SKM-1 (cell line): Measurements from ENCODE around the gene GRK3.
A peak's percentile ranks its signal among the peaks of the same experiment; 100 is the strongest.
"Not testable (repeated sequence)": the region's sequence is repeated elsewhere in the genome, so short reads cannot be mapped to it uniquely, and the experiment has no call there.

Experiments used
- DNase-seq: peaks from one replicate; lab custom pipeline; 2025; ENCODE audit not compliant: unreplicated experiment; lab: John Stamatoyannopoulos, UW

The GRK3 gene

GRCh38 chr22:25623851-25624250 lies 59.4 kb downstream of the GRK3 start:
- no peak for DNase-seq

DNA sequence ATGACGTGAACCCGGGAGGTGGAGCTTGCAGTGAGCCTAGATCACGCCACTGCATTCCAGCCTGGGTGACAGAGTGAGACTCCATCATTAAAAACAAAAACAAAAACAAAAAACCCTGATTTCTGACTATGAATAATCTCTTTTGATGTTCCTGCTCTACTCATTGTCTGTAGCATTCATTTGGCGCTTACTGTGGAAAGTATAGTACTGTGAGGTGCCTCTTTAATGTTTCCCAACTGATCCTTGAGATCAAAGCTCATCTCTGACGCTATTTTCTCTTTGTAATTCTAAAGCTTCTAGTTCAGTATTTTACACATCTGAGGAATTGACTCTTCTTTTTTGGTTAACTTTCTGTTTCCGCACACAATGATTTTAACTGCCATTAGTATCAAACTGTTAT lies 60.0 kb downstream of the GRK3 start:
- DNase-seq, result no peak

DNA sequence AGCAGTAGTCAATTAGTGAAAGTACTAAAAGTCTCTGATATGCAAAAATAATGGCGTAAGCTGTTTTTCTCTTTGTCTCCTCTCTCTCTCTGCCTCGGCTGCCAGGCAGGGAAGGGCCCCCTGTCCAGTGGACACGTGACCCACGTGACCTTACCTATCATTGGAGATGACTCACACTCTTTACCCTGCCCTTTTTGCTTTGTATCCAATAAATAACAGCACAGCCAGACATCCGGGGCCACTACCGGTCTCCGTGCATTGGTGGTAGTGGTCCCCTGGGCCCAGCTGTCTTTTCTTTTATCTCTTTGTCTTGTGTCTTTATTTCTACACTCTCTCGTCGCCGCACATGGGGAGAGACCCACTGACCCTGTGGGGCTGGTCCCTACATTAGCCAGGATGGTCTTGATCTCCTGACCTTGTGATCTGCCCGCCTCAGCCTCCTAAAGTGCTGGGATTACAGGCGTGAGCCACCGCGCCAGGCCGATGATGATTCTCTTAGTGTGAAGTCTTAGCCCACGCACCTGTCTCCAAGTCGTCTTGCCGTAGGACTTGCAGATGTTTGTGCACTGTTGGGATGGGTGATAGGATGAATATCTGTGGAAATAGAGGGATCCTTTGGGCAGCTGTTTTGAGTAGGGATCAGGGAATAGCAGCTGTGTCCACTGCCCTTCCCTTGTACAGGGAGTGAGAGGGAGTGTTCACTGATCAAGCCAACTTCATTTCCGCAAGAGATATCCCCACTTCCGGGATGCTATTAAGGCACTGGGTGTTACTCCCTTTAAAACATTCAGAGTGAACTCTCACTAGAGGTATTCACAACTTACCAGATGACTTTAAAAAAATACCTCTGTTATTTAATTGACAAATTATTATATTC lies 61.5 kb downstream of the GRK3 start:
- DNase-seq, result not testable (repeated sequence)

DNA sequence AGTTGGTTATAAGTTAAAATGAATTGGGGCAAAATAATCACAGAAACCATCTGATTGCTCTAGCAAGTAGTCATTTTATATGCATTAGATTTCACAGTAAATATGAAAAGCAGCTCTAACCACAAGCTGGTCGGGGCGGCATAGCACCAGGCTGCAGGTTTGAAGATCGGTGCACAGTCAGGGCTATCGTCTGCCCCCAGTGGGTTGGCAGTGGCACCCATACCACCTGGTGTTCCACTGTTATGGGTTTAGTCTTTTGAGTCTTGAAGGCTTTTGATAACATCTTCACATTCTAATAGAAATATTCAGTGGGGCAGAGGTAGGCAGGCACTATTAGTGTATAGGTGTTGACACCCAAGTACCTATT lies 62.1 kb downstream of the GRK3 start:
- DNase-seq, result no peak

GRCh38 chr22:25627271-25627852 lies 62.9 kb downstream of the GRK3 start:
- DNase-seq, result peak; percentile 49

DNA sequence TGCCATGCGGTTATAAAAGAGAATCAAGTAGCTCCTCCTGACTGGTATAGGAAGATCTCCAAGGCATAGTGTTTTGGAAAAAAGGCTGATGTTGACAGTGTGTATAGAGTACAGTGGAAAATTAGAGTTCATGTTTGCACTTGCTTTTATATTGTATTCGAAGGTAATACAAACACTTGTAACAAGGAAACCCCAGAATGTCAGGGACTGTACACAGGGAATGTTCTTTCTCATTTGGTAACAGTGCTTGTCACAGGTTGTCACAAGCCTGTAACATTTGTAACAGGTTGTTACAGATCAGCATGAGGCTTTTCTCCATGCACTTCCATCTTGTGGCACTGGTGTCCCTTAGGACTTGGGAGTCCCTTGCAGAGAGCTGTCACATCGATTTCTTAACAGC lies 64.0 kb downstream of the GRK3 start:
- DNase-seq, result no peak

DNA sequence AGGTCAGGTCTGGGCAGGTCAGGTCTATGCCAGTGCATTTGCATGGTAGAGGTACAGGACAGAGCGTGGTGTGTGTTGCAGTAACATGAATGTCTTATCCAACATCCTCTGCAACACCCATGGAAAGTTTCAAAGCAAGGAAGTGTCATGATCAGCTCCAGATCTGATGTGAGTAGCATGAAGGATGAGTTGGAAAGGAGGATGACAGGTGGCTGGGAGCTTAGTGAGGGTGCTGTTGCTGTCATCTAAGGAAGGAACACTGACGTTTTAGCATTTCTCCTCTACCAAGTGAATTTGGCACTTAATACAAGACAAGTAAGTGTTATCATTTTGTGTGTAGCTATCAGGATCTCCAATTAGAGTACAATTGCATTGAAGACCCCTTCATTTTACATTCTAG lies 65.1 kb downstream of the GRK3 start:
- no peak for DNase-seq

GRCh38 chr22:25630447-25630846 lies 66.0 kb downstream of the GRK3 start:
- no peak for DNase-seq

DNA sequence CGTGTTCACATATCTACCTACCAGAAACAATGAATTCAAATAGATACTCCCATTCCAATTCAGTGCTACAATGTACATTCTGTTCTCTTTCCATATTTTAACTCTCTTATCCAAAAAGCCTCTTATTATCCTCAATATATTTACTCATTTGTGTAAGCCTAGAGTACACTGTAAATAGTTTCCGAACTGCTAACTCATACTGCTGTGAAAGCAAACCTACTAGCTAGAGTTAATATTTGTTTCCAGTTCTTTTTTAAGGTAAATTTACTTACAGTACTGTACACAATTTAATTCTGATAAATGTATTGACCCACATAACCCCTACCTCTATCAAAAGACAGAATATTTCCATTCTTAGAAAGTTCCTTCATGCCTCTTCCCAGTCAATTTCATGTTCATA lies 71.8 kb downstream of the GRK3 start:
- no peak for DNase-seq

GRCh38 chr22:25637032-25637431 lies 72.6 kb downstream of the GRK3 start:
- no peak for DNase-seq

GRCh38 chr22:25637672-25638071 lies 73.2 kb downstream of the GRK3 start:
- no peak for DNase-seq

DNA sequence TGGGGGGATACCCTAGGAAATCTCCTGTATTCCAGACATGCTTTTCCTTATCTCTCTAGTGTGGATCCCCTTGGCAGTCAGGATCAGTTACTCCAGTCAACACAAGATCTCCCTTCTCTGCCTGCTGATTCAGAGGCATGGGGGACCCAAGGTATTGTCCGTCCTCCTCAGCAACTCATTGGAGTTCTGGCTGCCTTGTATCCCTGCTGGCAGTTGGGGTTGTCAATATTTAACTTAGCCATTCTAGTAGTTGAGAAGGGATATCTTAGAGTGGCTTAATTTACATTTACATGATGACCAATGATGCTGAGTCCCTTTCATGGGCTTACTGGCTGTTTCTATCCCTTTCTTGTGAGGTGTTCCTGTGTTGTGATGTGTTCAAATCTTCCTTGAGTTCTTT lies 74.2 kb downstream of the GRK3 start:
- DNase-seq, result no peak

GRCh38 chr22:25641650-25642049 lies 77.2 kb downstream of the GRK3 start:
- no peak for DNase-seq

DNA sequence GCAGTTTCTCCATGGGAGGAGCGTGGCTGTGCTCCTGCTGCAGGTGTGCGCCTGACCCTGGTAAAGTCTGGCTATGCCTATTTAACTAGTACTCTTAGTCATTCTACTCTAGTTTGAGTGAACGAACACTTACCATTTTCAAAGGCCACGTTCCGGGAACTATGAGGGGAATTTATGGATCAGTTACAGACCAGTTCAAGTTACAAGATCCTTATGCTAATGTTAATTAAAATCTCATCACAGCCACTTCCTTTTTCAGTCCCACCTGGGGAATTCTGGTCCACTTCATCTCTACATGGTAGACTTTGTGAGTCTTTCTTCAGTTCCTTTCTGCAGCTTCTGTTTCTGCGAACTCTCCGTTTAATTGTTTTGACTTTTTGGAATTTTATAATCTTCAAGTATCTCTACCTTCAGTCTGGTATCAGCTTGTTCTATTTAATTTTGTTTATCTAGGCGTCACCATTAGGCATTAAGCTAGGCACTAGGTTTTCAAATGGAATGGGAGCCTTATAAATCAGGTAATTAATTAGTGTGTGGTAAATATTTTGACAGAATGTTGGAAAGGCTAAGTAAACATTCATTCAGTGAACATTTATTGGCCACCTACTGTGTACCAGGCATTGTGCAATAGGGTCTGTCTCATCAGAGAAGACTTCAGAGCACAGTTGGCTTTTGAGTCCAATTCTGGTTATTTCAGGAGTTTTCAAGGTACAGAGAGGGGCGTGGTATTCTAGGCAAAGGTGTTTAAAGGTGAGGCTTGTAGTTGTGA lies 78.9 kb downstream of the GRK3 start:
- DNase-seq, result no peak

- DNase-seq, result no peak
Measured at GRCh38 chr22:25644122-25644521, 79.6 kb downstream of the GRK3 start.

DNA sequence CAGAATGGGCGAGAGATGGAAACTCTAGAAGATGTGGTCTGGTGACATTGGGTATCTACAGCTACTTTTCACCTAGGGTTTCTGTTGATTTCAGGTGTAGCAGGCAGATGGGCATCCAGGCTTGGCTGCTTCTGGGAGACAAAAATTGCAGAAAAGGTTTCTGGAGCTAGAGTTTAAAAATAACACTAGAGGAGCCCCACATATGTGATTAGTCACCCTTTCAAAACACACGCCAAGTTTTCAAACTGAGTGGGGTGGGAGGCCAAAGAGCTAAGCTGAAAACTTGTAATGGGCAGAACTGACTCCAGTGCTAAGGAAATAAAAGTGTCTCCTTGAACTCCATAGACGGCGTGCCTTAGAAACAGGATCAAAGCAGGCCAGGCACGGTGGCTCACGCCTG lies 80.8 kb downstream of the GRK3 start:
- DNase-seq, result no peak

- DNase-seq, result no peak
Measured at GRCh38 chr22:25645964-25646363, 81.5 kb downstream of the GRK3 start.

GRCh38 chr22:25650833-25651232 lies 86.4 kb downstream of the GRK3 start:
- peak; percentile 44 for DNase-seq

GRCh38 chr22:25651332-25652085 lies 87.0 kb downstream of the GRK3 start:
- no peak for DNase-seq

GRCh38 chr22:25654676-25655075 lies 90.2 kb downstream of the GRK3 start:
- DNase-seq, result no peak

DNA sequence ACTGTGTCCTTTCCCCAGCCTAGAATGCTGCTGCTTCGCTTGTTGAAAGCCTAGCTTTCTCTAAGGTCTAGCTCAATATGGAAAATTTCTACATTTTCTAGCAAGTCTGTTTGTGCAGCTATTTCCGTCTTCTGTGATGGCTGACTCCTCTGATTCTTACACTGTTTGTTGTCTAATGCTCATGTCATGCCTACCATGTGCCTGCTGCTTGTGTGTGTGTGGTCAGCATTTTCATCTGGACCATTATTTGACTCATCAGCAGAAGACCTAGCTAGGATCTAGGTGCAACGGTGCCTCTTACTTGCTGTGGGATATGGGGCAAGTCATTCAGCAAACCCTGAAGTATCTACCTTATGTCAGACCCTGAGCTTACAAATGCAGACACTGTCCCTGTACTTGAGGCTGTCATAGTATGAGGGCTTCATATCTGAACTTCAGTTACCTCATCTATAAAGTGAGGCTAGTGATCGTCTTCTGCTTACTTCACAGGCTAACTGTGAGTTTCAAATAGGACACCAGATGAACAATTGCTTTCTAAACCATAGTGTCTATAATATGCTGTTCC lies 91.0 kb downstream of the GRK3 start:
- no peak for DNase-seq
